Body of pancreas (tissue), 4 donors: ENCODE results near the gene SWT1. TPM values are rescaled to one million over a fixed set of nuclear protein-coding genes. Genes with fewer than 3 reads are reported as not detected.

Experiments used
- ATAC-seq: fragments of 150-250 bp; one replicate; pipeline ENCODE4 v1.9.1; 2016
- DNase-seq, 4 donors: peaks; one replicate each; pipeline ENCODE4 v3.0.0-alpha.2; 2019
- H3K27ac ChIP-seq, 4 donors: fragments of 200-600 bp; sonication (generic); 1 replicate in 3 of 4; 2 replicates in 1 of 4; pipeline versions ENCODE4 v1.5.1 to v1.6.1; 2016 to 2019; ENCODE audit warnings: mild to moderate bottlenecking in 1 of 4, mixed read lengths in 1 of 4, moderate library complexity in 1 of 4
- H3K27me3 ChIP-seq, 2 donors: fragments of 200-600 bp; sonication (generic); one replicate each; pipeline ENCODE4 v1.6.0; 2016; ENCODE audit warnings: mild to moderate bottlenecking in 1 of 2
- H3K36me3 ChIP-seq, 2 donors: fragments of 200-600 bp; sonication (generic); replicated peaks in 1 of 2; 2 replicates each; pipeline ENCODE4 v1.5.1; 2016; ENCODE audit warnings: low read depth in 2 of 2; ENCODE audit not compliant: insufficient read depth in 1 of 2
- H3K4me1 ChIP-seq: fragments of 200-600 bp; sonication (generic); one replicate; pipeline ENCODE4 v1.6.0; 2016
- H3K4me3 ChIP-seq, 2 donors: fragments of 200-600 bp; sonication (generic); 1 replicate in 1 of 2; 2 replicates in 1 of 2; pipeline ENCODE4 v1.5.1; 2016 to 2019
- H3K9me3 ChIP-seq, 3 donors: fragments of 200-600 bp; sonication (generic); 1 replicate in 2 of 3; 2 replicates in 1 of 3; pipeline ENCODE4 v1.5.1; 2016
- POLR2A ChIP-seq, 3 donors: fragments of 450-650 bp; IDR thresholded peaks; one replicate each; pipeline ENCODE4 v1.6.1; 2016; ENCODE audit warnings: antibody characterized with exemption in 3 of 3, mild to moderate bottlenecking in 2 of 3
- WGBS, 2 donors: methylation state at CpG; one replicate each; pipeline ENCODE4 v1.1.5; 2017; 5-methylcytosine and 5-hydroxymethylcytosine counted together
- intact Hi-C: fragments of 100-400 bp; cut with DNase I; formaldehyde crosslinking; loops from one replicate; pipeline ENCODE4 v1.15.1; 2023
- total RNA-seq, 2 donors: library from RNA; depleted of rRNA; stranded (reverse); fragments of >200 nt; gene quantifications; one replicate each; pipeline ENCODE4 v1.1.0, GENCODE V29; 2016
- TF ChIP-seq, protein P1 (sequence below), 7 experiments: fragments of 450-650 bp in 4 of 7; fragments of 200-600 bp in 3 of 7; sonication (generic) in 3 of 7; IDR thresholded peaks; one replicate each; pipeline ENCODE4 v1.5.1; 2016 to 2019; ENCODE audit warnings: antibody characterized with exemption in 7 of 7

The SWT1 gene
- total RNA-seq, 2 donors from 2014 or later, result 7.6 to 13.0 TPM

DNA sequence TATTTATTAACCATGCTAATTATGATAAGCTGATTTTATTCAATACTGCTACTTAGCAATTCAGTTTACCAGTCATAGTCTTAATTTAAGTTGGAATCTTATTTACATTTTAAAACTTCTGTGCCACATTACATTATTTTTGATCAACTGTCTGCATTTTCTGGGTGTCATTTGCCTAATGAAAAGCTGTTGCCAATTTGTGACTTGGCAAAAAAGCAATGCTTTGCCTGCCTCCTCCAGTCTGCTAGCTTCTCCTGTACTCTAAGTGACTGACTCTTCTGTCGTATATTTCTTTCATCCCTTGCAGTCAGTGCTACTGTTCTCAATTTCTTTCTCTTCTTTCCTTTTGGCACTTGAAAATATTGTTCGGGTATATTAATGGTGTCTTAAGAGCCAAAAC lies 165.7 kb downstream of the SWT1 start:
- ATAC-seq, result no peak
- whole genome bisulfite sequencing, 2 donors, result 58 to 64% methylated on average over 2 of the region's 2 CpGs
- Histone ChIP-seq H3K4me1 (peaks cover 6% of the 10 kb centered on the region), H3K27me3 (no peaks in the 10 kb centered on the region), H3K36me3 (no peaks in the 10 kb centered on the region), H3K4me3 (no peak overlapping the region), H3K27ac (no peak overlapping the region), H3K9me3 (no peaks in the 10 kb centered on the region)
- TF ChIP-seq, protein P1, sequence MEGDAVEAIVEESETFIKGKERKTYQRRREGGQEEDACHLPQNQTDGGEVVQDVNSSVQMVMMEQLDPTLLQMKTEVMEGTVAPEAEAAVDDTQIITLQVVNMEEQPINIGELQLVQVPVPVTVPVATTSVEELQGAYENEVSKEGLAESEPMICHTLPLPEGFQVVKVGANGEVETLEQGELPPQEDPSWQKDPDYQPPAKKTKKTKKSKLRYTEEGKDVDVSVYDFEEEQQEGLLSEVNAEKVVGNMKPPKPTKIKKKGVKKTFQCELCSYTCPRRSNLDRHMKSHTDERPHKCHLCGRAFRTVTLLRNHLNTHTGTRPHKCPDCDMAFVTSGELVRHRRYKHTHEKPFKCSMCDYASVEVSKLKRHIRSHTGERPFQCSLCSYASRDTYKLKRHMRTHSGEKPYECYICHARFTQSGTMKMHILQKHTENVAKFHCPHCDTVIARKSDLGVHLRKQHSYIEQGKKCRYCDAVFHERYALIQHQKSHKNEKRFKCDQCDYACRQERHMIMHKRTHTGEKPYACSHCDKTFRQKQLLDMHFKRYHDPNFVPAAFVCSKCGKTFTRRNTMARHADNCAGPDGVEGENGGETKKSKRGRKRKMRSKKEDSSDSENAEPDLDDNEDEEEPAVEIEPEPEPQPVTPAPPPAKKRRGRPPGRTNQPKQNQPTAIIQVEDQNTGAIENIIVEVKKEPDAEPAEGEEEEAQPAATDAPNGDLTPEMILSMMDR (IDR thresholded peaks at IDR 0.05), result no peak
- TF ChIP-seq POLR2A (IDR thresholded peaks at IDR 0.05), result no peak
- intact Hi-C loops, result no loop called here
- no peak for DNase-seq

DNA sequence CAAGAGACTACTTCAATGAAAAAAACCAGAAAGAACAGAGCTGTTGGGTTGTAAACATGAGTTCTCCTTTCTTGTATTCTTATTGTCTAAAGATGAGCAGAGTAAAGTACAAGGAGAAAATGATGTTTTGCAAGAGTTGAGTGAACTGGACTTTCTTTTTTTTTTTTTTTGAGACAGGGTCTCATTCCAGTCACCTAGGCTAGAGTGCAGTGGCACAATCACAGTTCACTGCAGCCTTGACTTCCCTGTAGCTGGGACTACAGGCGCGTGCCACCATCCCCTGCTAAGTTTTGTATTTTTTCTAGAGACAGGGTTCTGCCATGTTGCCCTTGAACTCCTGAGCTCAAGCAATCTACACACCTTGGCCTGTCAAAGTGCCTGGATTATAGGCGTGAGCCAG lies 167.2 kb downstream of the SWT1 start:
- Histone ChIP-seq H3K36me3 (no peaks in the 10 kb centered on the region), H3K27ac (no peak overlapping the region), H3K4me1 (no peaks in the 10 kb centered on the region), H3K27me3 (no peaks in the 10 kb centered on the region), H3K9me3 (no peaks in the 10 kb centered on the region), H3K4me3 (no peak overlapping the region)
- no peak for DNase-seq
- WGBS, 2 donors, result 84 to 97% methylated on average over 3 of the region's 3 CpGs
- ATAC-seq, result no peak
- intact Hi-C loops, result no loop called here
- TF ChIP-seq, protein P1 (IDR thresholded peaks at IDR 0.05), result no peak

- H3K36me3 ChIP-seq, result no peaks in the 10 kb centered on the region
- TF ChIP-seq POLR2A (IDR thresholded peaks at IDR 0.05), result no peak
- TF ChIP-seq, protein P1 (IDR thresholded peaks at IDR 0.05), result no peak
- H3K4me1 ChIP-seq, result no peaks in the 10 kb centered on the region
- peak in 3 of 4 donors; percentile 25 to 27 (median 26) for DNase-seq
- intact Hi-C loops, result no loop called here
- 39 to 49% methylated on average over 4 of the region's 4 CpGs for WGBS, 2 donors
- no peak overlapping the region for H3K4me3 ChIP-seq
- H3K27me3 ChIP-seq, result no peaks in the 10 kb centered on the region
- H3K27ac ChIP-seq, result no peak overlapping the region
- ATAC-seq, result peak; percentile 72
- no peaks in the 10 kb centered on the region for H3K9me3 ChIP-seq
These were observed 168.4 kb downstream of the SWT1 start for GRCh38 chr1:185325413-185325812.

DNA sequence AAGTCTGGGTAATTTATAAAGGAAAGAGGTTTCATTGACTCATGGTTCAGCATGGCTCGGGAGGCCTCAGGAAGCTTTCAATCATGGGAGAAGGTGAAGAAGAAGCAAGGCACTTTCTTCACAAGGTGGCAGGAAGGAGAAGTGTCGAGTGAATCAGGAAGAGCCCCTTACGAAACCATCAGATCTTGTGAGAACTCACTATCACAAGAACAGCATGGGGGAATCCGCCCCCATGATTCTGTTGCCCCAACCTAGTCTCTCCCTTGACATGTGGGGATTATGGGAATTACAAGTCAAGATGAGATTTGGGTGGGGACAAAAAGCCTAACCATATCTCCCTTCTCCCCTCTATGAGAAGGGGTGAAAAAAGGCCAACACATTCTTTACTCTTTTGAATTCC lies 171.3 kb downstream of the SWT1 start:
- H3K4me1 ChIP-seq, result no peaks in the 10 kb centered on the region
- H3K27me3 ChIP-seq, result no peaks in the 10 kb centered on the region
- no peaks in the 10 kb centered on the region for H3K9me3 ChIP-seq
- intact Hi-C loops, result no loop called here
- WGBS, 2 donors, result 75 to 89% methylated on average over 4 of the region's 4 CpGs
- no peak overlapping the region for H3K4me3 ChIP-seq
- no peaks in the 10 kb centered on the region for H3K36me3 ChIP-seq
- no peak for ATAC-seq
- DNase-seq, result no peak
- no peak overlapping the region for H3K27ac ChIP-seq
- no peak for TF ChIP-seq POLR2A (IDR thresholded peaks at IDR 0.05)
- TF ChIP-seq, protein P1 (IDR thresholded peaks at IDR 0.05), result no peak

DNA sequence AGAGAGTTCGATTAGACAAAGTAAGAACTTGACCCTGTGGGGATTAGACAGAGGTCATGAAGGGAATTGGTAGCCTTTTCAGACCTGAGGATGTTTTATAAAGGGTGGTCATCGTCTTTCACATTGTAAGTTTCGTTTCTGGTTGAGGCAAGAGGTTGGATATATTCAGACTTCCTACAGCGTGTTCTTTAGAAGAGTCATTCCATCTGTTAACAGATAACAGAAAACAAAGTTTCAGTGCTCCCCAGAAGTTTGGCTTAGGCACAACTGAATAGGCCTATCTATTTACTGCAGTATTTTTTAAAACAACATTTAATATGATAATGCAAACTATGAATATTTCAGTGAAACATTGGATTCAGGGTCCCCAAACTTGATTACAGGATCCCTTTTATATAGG lies 177.2 kb downstream of the SWT1 start:
- Histone ChIP-seq H3K4me1 (no peaks in the 10 kb centered on the region), H3K27me3 (no peaks in the 10 kb centered on the region), H3K27ac (no peak overlapping the region), H3K9me3 (no peaks in the 10 kb centered on the region), H3K36me3 (no peaks in the 10 kb centered on the region), H3K4me3 (no peak overlapping the region)
- intact Hi-C loops, result no loop called here
- ATAC-seq, result no peak
- WGBS, 2 donors, result 71 to 81% methylated on average over 4 of the region's 4 CpGs
- DNase-seq, result no peak
- TF ChIP-seq, protein P1 (IDR thresholded peaks at IDR 0.05), result no peak
- TF ChIP-seq POLR2A (IDR thresholded peaks at IDR 0.05), result no peak
